Epithelial cell of esophagus (primary cell): ENCODE measurements around the gene SEC31A.

Experiments
- DNase-seq: peaks from one replicate; pipeline ENCODE4 v3.0.0; 2010; ENCODE audit warnings: low read depth
- H3K4me3 ChIP-seq: 2 replicates; pipeline ENCODE4 v1.5.1; 2011; ENCODE audit warnings: mild to moderate bottlenecking, low read length, control low read depth
- CTCF ChIP-seq: IDR thresholded peaks from 2 replicates; pipeline ENCODE4 v1.5.1; 2011; ENCODE audit warnings: low read depth, mild to moderate bottlenecking, low read length, control low read depth, inconsistent platforms; ENCODE audit not compliant: insufficient read depth; ENCODE audit errors: missing control alignments

SEC31A gene

GRCh38 chr4:82801910-82802521, 88.9 kb downstream of the SEC31A start:
- peak; percentile 64 for TF ChIP-seq CTCF
- peak; percentile 66 for DNase-seq
- no peak overlapping the region for H3K4me3 ChIP-seq

- no peak for TF ChIP-seq CTCF
- peak overlapping the region; percentile 71 for H3K4me3 ChIP-seq
- no peak for DNase-seq
These were observed 91.7 kb downstream of the SEC31A start for GRCh38 chr4:82799006-82799881.

GRCh38 chr4:82798168-82799005, 92.6 kb downstream of the SEC31A start, which contains the start of gene SCD5:
SCD5 (minus strand) TSS chr4:82798796; CDS start chr4:82798537, 259 bp downstream.
- DNase-seq = peak; percentile 86
- H3K4me3 ChIP-seq = peak within 1 kb of the TSS; percentile 71
- TF ChIP-seq CTCF = no peak

GRCh38 chr4:82797405-82798111, 93.4 kb downstream of the SEC31A start:
- no peak for TF ChIP-seq CTCF
- no peak for DNase-seq
- H3K4me3 ChIP-seq = peak overlapping the region; percentile 71

- DNase-seq = no peak
- no peak for TF ChIP-seq CTCF
- peak overlapping the region; percentile 71 for H3K4me3 ChIP-seq
These were observed 93.9 kb downstream of the SEC31A start for GRCh38 chr4:82797040-82797404.

- no peak for DNase-seq
These were observed 97.9 kb downstream of the SEC31A start for GRCh38 chr4:82792912-82793649.

More at GRCh38 chr4:82792912-82793649, 97.9 kb downstream of the SEC31A start:
- no peak overlapping the region for H3K4me3 ChIP-seq
- no peak for TF ChIP-seq CTCF
